T1000 (cell line): ENCODE measurements around the gene ZNF559.
A peak's percentile ranks its signal among the peaks of the same experiment; 100 is the strongest.

ENCODE experiments used
- DNase-seq: peaks from one replicate; lab custom pipeline; 2025; ENCODE audit warnings: mixed read lengths; lab: John Stamatoyannopoulos, UW

Gene ZNF559

GRCh38 chr19:9353011-9353410 lies 29.0 kb downstream of the ZNF559 start:
- no peak for DNase-seq

GRCh38 chr19:9354651-9355050 lies 30.7 kb downstream of the ZNF559 start:
- DNase-seq: no peak

GRCh38 chr19:9362905-9363304 lies 38.9 kb downstream of the ZNF559 start, which contains the start of gene ZNF177:
Gene ZNF177 (plus strand): TSS chr19:9363013. CDS start chr19:9378312, 15,299 bp downstream.
- peak; percentile 26 for DNase-seq

- DNase-seq: no peak
Measured at GRCh38 chr19:9370738-9371619, 47.0 kb downstream of the ZNF559 start.

GRCh38 chr19:9381361-9381785 lies 57.4 kb downstream of the ZNF559 start:
- DNase-seq: no peak
